Loucy (cell line): ENCODE results near the gene C9.
"Not testable (repeated sequence)": the region's sequence is repeated elsewhere in the genome, so short reads cannot be mapped to it uniquely, and the experiment has no call there.

ENCODE experiments used
- H2AFZ ChIP-seq: fragments of 200-600 bp; sonication (generic); 2 replicates; pipeline ENCODE4 v1.6.0; 2016; ENCODE audit warnings: antibody characterized with exemption, mild to moderate bottlenecking, low read length, moderate library complexity
- H3F3A ChIP-seq: fragments of 200-600 bp; 2 replicates; pipeline ENCODE4 v1.6.0; 2016; ENCODE audit warnings: antibody characterized with exemption, low read depth, mild to moderate bottlenecking
- H3K27me3 ChIP-seq: fragments of 200-600 bp; sonication (generic); 2 replicates; pipeline ENCODE4 v1.6.1; 2014; ENCODE audit warnings: low read length, mild to moderate bottlenecking; ENCODE audit not compliant: insufficient read depth, poor library complexity, severe bottlenecking
- H3K36me3 ChIP-seq: fragments of 200-600 bp; sonication (generic); 2 replicates; pipeline ENCODE4 v1.6.1; 2016; ENCODE audit warnings: low read length; ENCODE audit not compliant: insufficient read depth
- H3K4me1 ChIP-seq: fragments of 200-600 bp; sonication (generic); 2 replicates; pipeline ENCODE4 v1.5.1; 2014; ENCODE audit warnings: low read length, mild to moderate bottlenecking; ENCODE audit not compliant: insufficient read depth, poor library complexity, severe bottlenecking
- H3K4me2 ChIP-seq: fragments of 200-600 bp; sonication (generic); 2 replicates; pipeline ENCODE4 v1.6.0; 2014; ENCODE audit warnings: antibody characterized with exemption, low read length, low read depth, mild to moderate bottlenecking; ENCODE audit not compliant: poor library complexity, severe bottlenecking
- H3K4me3 ChIP-seq: fragments of 200-600 bp; sonication (generic); 2 replicates; pipeline ENCODE4 v1.5.1; 2014; ENCODE audit warnings: low read length, mild to moderate bottlenecking, mixed read lengths; ENCODE audit not compliant: poor library complexity, severe bottlenecking
- H3K79me2 ChIP-seq: fragments of 200-600 bp; sonication (generic); 2 replicates; pipeline ENCODE4 v1.6.1; 2014; ENCODE audit warnings: low read length; ENCODE audit not compliant: insufficient read depth
- H3K9ac ChIP-seq: fragments of 200-600 bp; sonication (generic); 2 replicates; pipeline ENCODE4 v1.6.0; 2014; ENCODE audit warnings: mild to moderate bottlenecking, low read depth, low read length, moderate library complexity; ENCODE audit not compliant: poor library complexity, severe bottlenecking
- H3K9me2 ChIP-seq: fragments of 200-600 bp; sonication (generic); replicated peaks from 2 replicates; pipeline ENCODE4 v1.6.1; 2016; ENCODE audit warnings: low read depth, low read length, mixed read lengths
- H3K9me3 ChIP-seq: fragments of 200-600 bp; sonication (generic); 2 replicates; pipeline ENCODE4 v1.6.1; 2014; ENCODE audit warnings: mild to moderate bottlenecking, antibody characterized with exemption, low read length, low read depth; ENCODE audit not compliant: insufficient read depth
- H4K20me1 ChIP-seq: fragments of 200-600 bp; sonication (generic); 2 replicates; pipeline ENCODE4 v1.6.0; 2014; ENCODE audit warnings: antibody characterized with exemption, low read length, mild to moderate bottlenecking; ENCODE audit not compliant: insufficient read depth, poor library complexity, severe bottlenecking
- CTCF ChIP-seq: fragments of 200-600 bp; sonication (generic); conservative IDR thresholded peaks from 2 replicates; pipeline ENCODE4 v1.5.1; 2014; ENCODE audit warnings: mild to moderate bottlenecking, antibody characterized with exemption, low read length
- EZH2phosphoT487 ChIP-seq: fragments of 200-600 bp; IDR thresholded peaks from 2 replicates; pipeline ENCODE4 v1.6.1; 2018; ENCODE audit warnings: antibody characterized with exemption, mild to moderate bottlenecking, moderate library complexity, borderline replicate concordance

C9 gene

GRCh38 chr5:39337252-39337915 is 26.9 kb downstream of the C9 start:
- no peaks in the 10 kb centered on the region for H3K9me2 ChIP-seq
- no peaks in the 10 kb centered on the region for H3K27me3 ChIP-seq
- no peaks in the 10 kb centered on the region for H3K36me3 ChIP-seq
- TF ChIP-seq CTCF: no peak
- TF ChIP-seq EZH2phosphoT487: no peak
- no peaks in the 10 kb centered on the region for H3K9me3 ChIP-seq
- H3K4me2 ChIP-seq: no peak overlapping the region
- no peak overlapping the region for H3K4me3 ChIP-seq
- no peak overlapping the region for H2AFZ ChIP-seq
- H3K79me2 ChIP-seq: no peaks in the 10 kb centered on the region
- H3F3A ChIP-seq: no peaks in the 10 kb centered on the region
- no peak overlapping the region for H3K9ac ChIP-seq
- no peaks in the 10 kb centered on the region for H4K20me1 ChIP-seq
- H3K4me1 ChIP-seq: no peaks in the 10 kb centered on the region

- not testable (repeated sequence) for H3K4me1 ChIP-seq, H3K9ac ChIP-seq, H3K4me3 ChIP-seq, H3K9me2 ChIP-seq, H4K20me1 ChIP-seq, H3K27me3 ChIP-seq, H3K4me2 ChIP-seq, H3F3A ChIP-seq, H3K9me3 ChIP-seq, H2AFZ ChIP-seq, H3K36me3 ChIP-seq, H3K79me2 ChIP-seq
Observed at GRCh38 chr5:39334296-39334695, 30.0 kb downstream of the C9 start.

GRCh38 chr5:39333104-39333503 is 31.2 kb downstream of the C9 start:
- H3K9me3 ChIP-seq: no peaks in the 10 kb centered on the region
- no peak for TF ChIP-seq CTCF
- no peak for TF ChIP-seq EZH2phosphoT487
- no peaks in the 10 kb centered on the region for H3K79me2 ChIP-seq
- H3F3A ChIP-seq: no peaks in the 10 kb centered on the region
- no peak overlapping the region for H3K9ac ChIP-seq
- H3K27me3 ChIP-seq: no peaks in the 10 kb centered on the region
- H3K4me2 ChIP-seq: no peak overlapping the region
- no peaks in the 10 kb centered on the region for H3K4me1 ChIP-seq
- H3K4me3 ChIP-seq: no peak overlapping the region
- no peak overlapping the region for H2AFZ ChIP-seq
- H3K9me2 ChIP-seq: no peaks in the 10 kb centered on the region
- no peaks in the 10 kb centered on the region for H3K36me3 ChIP-seq
- no peaks in the 10 kb centered on the region for H4K20me1 ChIP-seq

GRCh38 chr5:39331861-39332381 is 32.4 kb downstream of the C9 start:
- no peaks in the 10 kb centered on the region for H3K36me3 ChIP-seq
- no peaks in the 10 kb centered on the region for H3K9me3 ChIP-seq
- no peaks in the 10 kb centered on the region for H3F3A ChIP-seq
- no peak for TF ChIP-seq EZH2phosphoT487
- no peak for TF ChIP-seq CTCF
- no peaks in the 10 kb centered on the region for H3K79me2 ChIP-seq
- no peak overlapping the region for H2AFZ ChIP-seq
- no peak overlapping the region for H3K4me3 ChIP-seq
- no peaks in the 10 kb centered on the region for H3K27me3 ChIP-seq
- no peaks in the 10 kb centered on the region for H4K20me1 ChIP-seq
- H3K9me2 ChIP-seq: no peaks in the 10 kb centered on the region
- H3K9ac ChIP-seq: no peak overlapping the region
- no peaks in the 10 kb centered on the region for H3K4me1 ChIP-seq
- no peak overlapping the region for H3K4me2 ChIP-seq
